Osteoblast (primary cell): ENCODE data around the gene MAX. TPM values are rescaled to one million over a fixed set of nuclear protein-coding genes. Genes with fewer than 3 reads are reported as not detected.

Source experiments
- DNase-seq: peaks from one replicate; pipeline ENCODE4 v3.0.0; 2011; ENCODE audit warnings: low spot score, mixed read lengths; ENCODE audit not compliant: insufficient read length; ENCODE audit errors: missing footprints
- H2AFZ ChIP-seq: 2 replicates; pipeline ENCODE4 v1.6.0; 2011; ENCODE audit warnings: mild to moderate bottlenecking, low read length
- H3K27ac ChIP-seq: 2 replicates; pipeline ENCODE4 v1.5.1; 2011; ENCODE audit warnings: mild to moderate bottlenecking, low read depth, low read length, moderate library complexity
- H3K27me3 ChIP-seq: 2 replicates; pipeline ENCODE4 v1.6.0; 2012; ENCODE audit warnings: mild to moderate bottlenecking, control low read depth, inconsistent platforms, low read length, moderate library complexity; ENCODE audit not compliant: insufficient read depth
- H3K36me3 ChIP-seq: 2 replicates; pipeline ENCODE4 v1.5.1; 2011; ENCODE audit warnings: mild to moderate bottlenecking, low read length, control low read depth, moderate library complexity; ENCODE audit not compliant: insufficient read depth
- H3K4me1 ChIP-seq: 2 replicates; pipeline ENCODE4 v1.5.1; 2011; ENCODE audit warnings: mild to moderate bottlenecking, low read length, control low read depth, moderate library complexity; ENCODE audit not compliant: insufficient read depth
- H3K4me2 ChIP-seq: 2 replicates; pipeline ENCODE4 v1.6.0; 2011; ENCODE audit warnings: mild to moderate bottlenecking, low read length; ENCODE audit not compliant: insufficient read depth
- H3K4me3 ChIP-seq: fragments of 200-600 bp; sonication (generic); 3 replicates; pipeline ENCODE4 v1.5.1; 2012; ENCODE audit warnings: mild to moderate bottlenecking, low read length, inconsistent platforms; ENCODE audit not compliant: insufficient read depth
- H3K79me2 ChIP-seq: 2 replicates; pipeline ENCODE4 v1.6.0; 2012; ENCODE audit warnings: mild to moderate bottlenecking, low read length, control low read depth, inconsistent platforms; ENCODE audit not compliant: insufficient read depth
- H3K9me3 ChIP-seq: 2 replicates; pipeline ENCODE4 v1.5.1; 2011; ENCODE audit warnings: low read depth, low read length, control low read depth
- H4K20me1 ChIP-seq: 2 replicates; pipeline ENCODE4 v1.6.0; 2012; ENCODE audit warnings: mild to moderate bottlenecking, low read length, control low read depth; ENCODE audit not compliant: insufficient read depth
- total RNA-seq: library from RNA; depleted of rRNA; stranded (reverse); fragments of >200 nt; gene quantifications from 2 replicates; pipeline ENCODE4 v1.2.3, GENCODE V29; 2012
- TF ChIP-seq, protein P1 (sequence below): IDR thresholded peaks from 2 replicates; pipeline ENCODE4 v1.5.1; 2011; ENCODE audit warnings: mild to moderate bottlenecking, low read depth, low read length, moderate library complexity; ENCODE audit errors: extremely low read depth

The MAX gene
- total RNA-seq, 1 donor, result 66.6 TPM

DNA sequence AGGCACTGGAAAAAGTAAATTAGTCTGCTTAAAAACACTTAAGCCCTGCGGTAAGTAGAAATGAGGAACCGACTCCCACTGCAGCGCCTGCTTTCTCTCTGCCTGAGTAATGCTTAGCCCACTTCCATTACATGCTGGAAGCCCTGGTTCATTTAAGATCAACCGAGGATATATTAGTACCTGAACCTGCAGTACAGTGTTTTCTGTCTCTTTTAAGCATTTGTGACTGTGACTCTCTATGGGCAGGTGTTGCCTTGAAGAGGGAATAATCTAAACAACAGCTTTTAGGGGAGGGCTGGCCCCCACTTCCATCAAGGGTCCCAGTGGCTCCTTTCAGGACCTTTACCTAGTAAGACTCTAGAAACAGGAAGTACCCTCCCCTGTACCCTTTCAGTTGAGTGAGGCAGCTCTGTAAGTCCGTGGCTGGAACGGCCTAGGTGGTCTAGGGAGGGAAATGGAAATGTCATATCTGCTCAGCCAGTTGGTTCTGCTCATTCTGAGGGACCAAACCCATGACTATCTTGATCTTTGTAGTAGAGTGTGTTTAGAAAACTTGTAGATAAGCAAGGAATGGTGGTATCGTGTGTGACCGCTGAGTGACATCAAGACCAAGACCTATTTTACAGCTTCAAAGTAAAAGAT lies 59.5 kb downstream of the MAX start:
- Histone ChIP-seq H3K4me1 (no peaks in the 10 kb centered on the region), H4K20me1 (no peaks in the 10 kb centered on the region), H3K9me3 (no peaks in the 10 kb centered on the region), H3K79me2 (no peaks in the 10 kb centered on the region), H3K27me3 (no peaks in the 10 kb centered on the region), H3K27ac (no peak overlapping the region), H2AFZ (no peak overlapping the region), H3K4me3 (no peak overlapping the region), H3K36me3 (peaks cover 30% of the 10 kb centered on the region), H3K4me2 (no peak overlapping the region)
- no peak for DNase-seq
- TF ChIP-seq, protein P1, sequence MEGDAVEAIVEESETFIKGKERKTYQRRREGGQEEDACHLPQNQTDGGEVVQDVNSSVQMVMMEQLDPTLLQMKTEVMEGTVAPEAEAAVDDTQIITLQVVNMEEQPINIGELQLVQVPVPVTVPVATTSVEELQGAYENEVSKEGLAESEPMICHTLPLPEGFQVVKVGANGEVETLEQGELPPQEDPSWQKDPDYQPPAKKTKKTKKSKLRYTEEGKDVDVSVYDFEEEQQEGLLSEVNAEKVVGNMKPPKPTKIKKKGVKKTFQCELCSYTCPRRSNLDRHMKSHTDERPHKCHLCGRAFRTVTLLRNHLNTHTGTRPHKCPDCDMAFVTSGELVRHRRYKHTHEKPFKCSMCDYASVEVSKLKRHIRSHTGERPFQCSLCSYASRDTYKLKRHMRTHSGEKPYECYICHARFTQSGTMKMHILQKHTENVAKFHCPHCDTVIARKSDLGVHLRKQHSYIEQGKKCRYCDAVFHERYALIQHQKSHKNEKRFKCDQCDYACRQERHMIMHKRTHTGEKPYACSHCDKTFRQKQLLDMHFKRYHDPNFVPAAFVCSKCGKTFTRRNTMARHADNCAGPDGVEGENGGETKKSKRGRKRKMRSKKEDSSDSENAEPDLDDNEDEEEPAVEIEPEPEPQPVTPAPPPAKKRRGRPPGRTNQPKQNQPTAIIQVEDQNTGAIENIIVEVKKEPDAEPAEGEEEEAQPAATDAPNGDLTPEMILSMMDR, result no peak

DNA sequence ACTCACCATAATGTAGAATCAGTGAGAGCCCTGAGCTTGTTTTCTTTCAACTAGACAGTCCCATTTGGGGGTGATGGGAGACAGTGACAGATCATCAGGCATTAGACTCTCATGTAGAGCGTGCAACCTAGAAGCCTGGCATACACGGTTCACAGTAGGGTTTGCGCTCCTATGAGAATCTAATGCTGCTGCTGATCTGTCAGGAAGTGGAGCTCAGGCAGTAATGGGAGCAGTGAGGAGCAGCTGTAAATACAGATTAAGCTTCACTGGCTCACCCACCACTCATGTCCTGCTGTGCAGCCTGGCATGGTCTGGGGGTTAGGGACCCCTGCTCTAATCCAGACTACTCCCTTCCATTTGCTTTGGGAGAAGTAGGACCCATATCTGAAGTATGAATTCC lies 60.0 kb downstream of the MAX start:
- H3K4me2 ChIP-seq, result no peak overlapping the region
- no peaks in the 10 kb centered on the region for H4K20me1 ChIP-seq
- no peaks in the 10 kb centered on the region for H3K9me3 ChIP-seq
- no peaks in the 10 kb centered on the region for H3K27me3 ChIP-seq
- no peak for DNase-seq
- TF ChIP-seq, protein P1, result no peak
- no peak overlapping the region for H2AFZ ChIP-seq
- no peaks in the 10 kb centered on the region for H3K4me1 ChIP-seq
- no peaks in the 10 kb centered on the region for H3K79me2 ChIP-seq
- no peak overlapping the region for H3K27ac ChIP-seq
- H3K36me3 ChIP-seq, result peaks cover 30% of the 10 kb centered on the region
- no peak overlapping the region for H3K4me3 ChIP-seq

DNA sequence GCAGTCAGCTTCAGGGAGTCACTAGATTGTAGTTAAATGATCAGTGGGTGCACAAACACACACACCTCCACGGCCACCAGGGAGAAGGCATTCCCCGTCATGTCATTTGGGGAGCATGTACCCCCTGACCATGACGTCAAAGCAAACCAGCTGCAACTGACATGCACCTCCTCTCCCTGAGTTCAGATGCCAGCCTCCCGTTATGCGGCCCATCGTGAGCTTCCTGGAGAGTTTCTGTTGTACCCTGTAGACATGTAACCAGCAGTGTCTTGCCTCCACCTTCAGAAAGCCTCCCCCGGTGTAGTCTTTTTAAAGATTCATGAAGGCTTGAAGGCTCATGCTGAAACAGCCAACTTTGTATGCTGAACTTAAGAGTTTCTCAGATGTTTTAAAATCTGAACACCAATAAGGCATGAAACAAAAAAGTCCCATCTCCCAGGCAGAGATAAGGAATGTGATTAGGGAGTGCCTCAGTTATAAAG lies 60.8 kb downstream of the MAX start:
- no peaks in the 10 kb centered on the region for H3K9me3 ChIP-seq
- H3K4me3 ChIP-seq, result no peak overlapping the region
- peaks cover 30% of the 10 kb centered on the region for H3K36me3 ChIP-seq
- no peaks in the 10 kb centered on the region for H3K27me3 ChIP-seq
- H3K4me1 ChIP-seq, result no peaks in the 10 kb centered on the region
- no peaks in the 10 kb centered on the region for H4K20me1 ChIP-seq
- no peak overlapping the region for H2AFZ ChIP-seq
- no peaks in the 10 kb centered on the region for H3K79me2 ChIP-seq
- TF ChIP-seq, protein P1, result no peak
- H3K27ac ChIP-seq, result no peak overlapping the region
- H3K4me2 ChIP-seq, result no peak overlapping the region
- DNase-seq, result no peak

DNA sequence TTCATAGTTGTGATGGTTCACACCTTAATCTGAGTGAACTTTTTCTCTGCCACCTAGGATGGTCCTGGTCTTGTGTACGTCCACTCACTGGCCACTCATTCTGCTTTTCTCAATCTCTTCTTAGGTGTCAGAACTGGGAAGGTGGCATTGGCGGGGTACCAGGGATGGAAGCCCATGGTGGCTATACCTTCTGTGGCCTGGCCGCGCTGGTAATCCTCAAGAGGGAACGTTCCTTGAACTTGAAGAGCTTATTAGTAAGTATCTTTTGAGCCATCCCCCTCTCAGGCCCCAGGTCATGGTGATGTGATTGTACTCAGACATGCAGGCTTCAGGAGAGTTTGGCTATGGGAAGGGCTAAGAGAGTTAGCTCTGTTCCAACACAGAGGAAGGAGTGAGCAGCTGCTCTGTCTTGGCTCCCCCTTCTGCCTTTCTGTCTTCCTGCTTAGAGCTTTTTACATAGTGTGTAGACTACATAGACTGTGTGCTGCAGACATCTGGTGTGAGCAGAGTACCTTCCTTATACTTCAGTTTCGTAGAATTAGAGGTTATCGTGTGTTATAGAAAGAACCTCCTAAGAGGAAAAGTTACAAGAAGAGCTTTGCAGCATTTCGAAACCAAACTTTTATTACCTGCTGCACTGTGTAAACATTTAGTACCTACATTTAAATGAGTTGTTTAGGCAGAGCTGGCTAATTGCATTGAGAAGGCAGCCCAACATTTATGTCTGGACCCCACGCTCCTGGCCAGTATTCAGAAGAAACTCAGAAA lies 61.5 kb downstream of the MAX start:
- no peaks in the 10 kb centered on the region for H3K79me2 ChIP-seq
- no peaks in the 10 kb centered on the region for H4K20me1 ChIP-seq
- H3K4me2 ChIP-seq, result no peak overlapping the region
- H3K9me3 ChIP-seq, result no peaks in the 10 kb centered on the region
- no peak for DNase-seq
- H3K27me3 ChIP-seq, result no peaks in the 10 kb centered on the region
- H3K4me3 ChIP-seq, result no peak overlapping the region
- TF ChIP-seq, protein P1, result no peak
- peaks cover 30% of the 10 kb centered on the region for H3K36me3 ChIP-seq
- no peak overlapping the region for H3K27ac ChIP-seq
- H2AFZ ChIP-seq, result no peak overlapping the region
- no peaks in the 10 kb centered on the region for H3K4me1 ChIP-seq
